ENCODE data around the gene TBX5.

Gene TBX5

GRCh38 chr12:114395233-114395632, 10.7 kb downstream of the TBX5 start:
- no peak for FAIRE-seq
- no peak for DNase-seq (ENCODE audit: insufficient read length, low spot score)
- no peak for TF ChIP-seq CTCF (IDR thresholded peaks at IDR 0.05; ENCODE audit: insufficient read depth, missing control alignments)

DNA sequence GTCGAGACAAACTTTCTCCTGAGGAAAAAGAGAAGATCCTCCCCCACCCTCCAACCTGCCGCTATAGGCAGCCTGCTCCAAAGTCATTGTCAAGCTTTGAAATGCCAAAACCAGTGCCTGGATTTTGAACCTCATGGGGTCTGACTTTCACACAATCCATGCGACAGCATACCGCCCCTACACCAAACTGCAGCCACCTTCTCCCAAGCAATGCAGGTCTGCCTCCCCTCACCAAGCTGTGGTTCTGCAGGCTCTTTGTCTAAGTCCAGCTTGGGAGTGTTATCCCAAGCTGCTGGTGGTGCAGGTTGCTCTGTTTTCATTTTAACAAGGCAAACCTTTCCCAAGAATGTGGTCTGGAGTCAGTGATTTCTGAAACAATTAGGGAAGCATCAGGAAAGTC, 12.4 kb downstream of the TBX5 start:
- DNase-seq (ENCODE audit: insufficient read length, low spot score) = no peak
- TF ChIP-seq CTCF (IDR thresholded peaks at IDR 0.05; ENCODE audit: insufficient read depth, missing control alignments) = no peak
- no peak for FAIRE-seq

- no peak for FAIRE-seq
- no peak for DNase-seq (ENCODE audit: insufficient read length, low spot score)
- no peak for TF ChIP-seq CTCF (IDR thresholded peaks at IDR 0.05; ENCODE audit: insufficient read depth, missing control alignments)
Observed at GRCh38 chr12:114392909-114393308, 13.0 kb downstream of the TBX5 start.

GRCh38 chr12:114391088-114391487, 14.9 kb downstream of the TBX5 start:
- FAIRE-seq = no peak

GRCh38 chr12:114384739-114385138, 21.2 kb downstream of the TBX5 start:
- no peak for TF ChIP-seq CTCF (IDR thresholded peaks at IDR 0.05; ENCODE audit: insufficient read depth, missing control alignments)
- DNase-seq (ENCODE audit: insufficient read length, low spot score) (no peak), FAIRE-seq (no peak)

More at GRCh38 chr12:114391088-114391487, 14.9 kb downstream of the TBX5 start:
- TF ChIP-seq CTCF (IDR thresholded peaks at IDR 0.05; ENCODE audit: insufficient read depth, missing control alignments) = no peak
- no peak for DNase-seq (ENCODE audit: insufficient read length, low spot score)

- TF ChIP-seq CTCF (IDR thresholded peaks at IDR 0.05; ENCODE audit: insufficient read depth, missing control alignments) = no peak
- DNase-seq (ENCODE audit: insufficient read length, low spot score) (no peak), FAIRE-seq (no peak)
Observed at GRCh38 chr12:114381177-114381576, 24.8 kb downstream of the TBX5 start.

DNA sequence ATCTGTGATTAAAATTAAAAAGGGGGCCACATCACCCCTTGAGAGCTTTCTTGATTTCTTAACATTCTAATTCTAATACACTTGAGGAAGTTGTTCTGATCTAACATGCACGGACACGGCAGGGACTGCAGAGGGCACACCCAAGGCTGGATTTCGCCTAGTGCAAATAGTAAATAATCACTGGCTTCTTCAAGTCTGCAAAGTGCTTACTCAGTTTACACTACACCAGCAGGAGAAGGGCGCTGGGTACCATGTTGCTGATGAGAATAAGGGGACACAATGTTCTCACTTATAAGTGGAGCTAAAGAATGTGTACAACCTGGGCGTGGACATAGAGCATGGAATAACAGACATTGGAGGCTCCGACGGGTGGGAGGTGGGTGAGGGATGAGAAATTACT, 34.2 kb downstream of the TBX5 start:
- FAIRE-seq = no peak
- no peak for DNase-seq (ENCODE audit: insufficient read length, low spot score)
- TF ChIP-seq CTCF (IDR thresholded peaks at IDR 0.05; ENCODE audit: insufficient read depth, missing control alignments) = no peak

All from D721Med (cell line).